Measurements from ENCODE around the gene KLF13.

The KLF13 gene
- 184 to 751 reads per million in 2 experiments for total RNA-seq

- DNase-seq (ENCODE audit: low read depth) = peak; percentile 99
These were observed at the start of gene KLF13 for GRCh38 chr15:31326156-31326874. Gene KLF13 (plus strand): TSS chr15:31326835. CDS start chr15:31327213, 378 bp downstream.

DNA sequence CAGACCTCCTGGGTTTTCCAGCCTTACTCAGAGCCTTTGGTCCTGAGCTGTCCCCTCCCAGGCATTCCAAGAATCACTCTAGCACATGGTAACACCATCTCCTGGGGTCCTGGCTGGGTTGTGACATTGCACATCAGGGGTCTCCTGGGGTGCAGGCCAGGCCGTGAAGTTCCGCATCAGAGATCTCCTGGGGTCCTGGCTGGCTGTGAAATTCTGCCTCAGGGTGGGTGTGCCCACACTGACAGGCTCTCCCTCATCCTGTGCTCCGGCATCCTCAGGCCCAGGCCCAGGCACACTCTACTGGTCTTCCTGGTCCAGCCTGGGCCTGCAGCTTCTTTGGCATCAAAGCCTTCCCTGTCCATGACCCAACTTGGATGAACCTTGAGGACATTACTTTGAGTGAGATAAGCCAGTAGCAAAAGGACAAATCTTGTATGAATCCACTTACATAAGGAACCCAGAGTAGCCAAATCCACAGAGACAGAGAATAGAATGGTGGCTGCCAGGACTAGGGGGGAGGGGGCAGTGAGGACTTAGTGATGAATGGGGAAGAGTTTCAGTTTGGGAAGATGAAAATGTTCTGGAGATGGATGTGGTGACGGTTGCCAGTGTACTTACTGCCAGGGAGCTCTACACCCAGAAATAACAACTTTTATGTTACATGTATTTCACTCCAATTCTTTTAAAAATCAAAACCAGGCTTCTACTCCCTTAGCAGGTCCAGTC lies 49.1 kb upstream of the KLF13 start:
- no peak for DNase-seq (ENCODE audit: low read depth)

DNA sequence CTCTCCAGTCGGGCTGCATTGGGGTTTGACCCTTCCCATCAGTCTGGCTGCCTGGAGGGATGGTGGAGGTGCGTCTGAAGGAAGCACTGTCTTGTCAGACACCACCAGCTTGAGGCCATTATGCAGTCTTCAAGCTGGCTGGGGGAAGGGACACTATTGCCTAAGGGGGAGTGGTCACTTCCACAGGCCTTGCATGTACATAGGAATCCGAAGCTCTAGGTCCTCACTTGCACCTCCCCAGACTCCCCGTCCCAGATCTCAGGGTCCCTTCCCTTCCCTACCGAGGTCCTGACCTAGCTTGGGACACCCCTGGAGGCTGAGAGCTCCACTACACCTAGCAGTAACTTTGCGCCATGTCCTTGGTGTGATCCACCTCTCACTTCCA lies 48.6 kb upstream of the KLF13 start:
- DNase-seq (ENCODE audit: low read depth) = no peak

DNA sequence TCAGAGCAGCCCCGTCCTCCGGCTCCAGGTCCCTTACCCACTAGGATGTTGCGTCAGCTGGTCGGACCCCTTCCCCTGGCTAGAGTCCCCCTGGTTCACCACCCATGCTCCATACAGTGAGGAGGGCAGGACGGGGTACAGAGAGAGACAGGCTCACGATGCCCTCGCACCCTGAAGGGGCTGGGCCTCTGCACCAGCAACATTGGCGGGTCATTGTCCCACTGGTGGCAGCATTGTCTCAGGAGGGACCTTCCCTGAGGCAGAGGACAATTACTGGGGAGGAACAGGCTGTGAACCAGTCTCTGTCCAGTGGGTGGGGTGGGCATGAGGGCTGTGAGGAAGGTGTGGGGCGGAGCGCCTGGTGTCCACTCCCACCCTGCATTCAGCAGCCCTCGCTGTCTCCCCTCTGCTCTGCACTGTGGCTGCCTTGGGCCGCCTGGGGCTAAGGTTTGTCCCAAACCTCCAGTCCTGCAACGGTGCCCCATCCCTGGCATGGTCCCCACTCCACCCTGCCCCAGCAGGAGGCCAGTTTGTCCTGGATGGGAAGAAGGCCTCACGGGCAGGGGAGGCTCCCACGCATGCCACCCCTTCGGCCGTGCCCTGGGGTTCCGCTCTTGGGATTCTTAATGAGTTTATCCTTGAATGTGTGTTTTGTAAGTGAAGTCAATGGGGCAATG lies 48.0 kb upstream of the KLF13 start:
- DNase-seq (ENCODE audit: low read depth) = no peak

DNA sequence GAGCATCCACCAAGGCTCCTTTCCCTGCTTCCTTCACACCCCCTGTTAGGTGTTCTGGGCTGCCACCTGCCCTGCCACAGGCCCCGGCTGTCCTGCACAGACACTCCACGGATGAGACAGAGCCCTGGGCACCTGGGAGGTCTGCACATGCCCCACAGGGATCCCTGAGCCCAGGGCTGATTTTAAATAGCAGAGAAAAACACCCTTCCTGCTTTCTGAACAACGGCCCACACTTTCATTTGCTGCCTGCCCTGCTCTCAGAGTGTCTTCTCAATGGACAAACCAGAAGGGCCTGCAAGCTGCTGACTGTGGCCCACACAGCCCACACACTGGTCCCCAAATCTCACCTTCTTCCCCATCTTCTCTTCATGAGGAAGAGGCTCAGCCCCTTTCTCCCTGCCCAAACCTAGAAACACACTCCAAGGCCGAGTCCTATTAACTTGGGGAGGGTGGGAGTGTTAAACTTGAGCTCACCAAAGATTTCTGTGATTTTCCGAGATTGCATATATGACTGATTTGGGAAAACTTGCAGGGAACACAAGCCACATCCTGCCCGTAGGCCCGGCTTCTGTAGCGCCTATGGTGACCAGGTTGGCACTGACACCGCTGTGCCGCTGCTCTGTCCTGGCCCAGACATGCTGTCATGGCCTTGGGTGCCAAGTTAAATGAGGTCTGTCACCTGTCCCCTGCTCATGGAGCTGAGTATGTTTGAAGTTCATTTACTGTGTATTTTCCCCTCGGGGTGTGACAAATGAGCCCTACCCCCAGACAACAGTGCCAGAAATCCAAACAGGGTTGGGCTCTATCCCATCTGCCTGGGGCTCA lies 47.2 kb upstream of the KLF13 start:
- DNase-seq (ENCODE audit: low read depth) = no peak

DNA sequence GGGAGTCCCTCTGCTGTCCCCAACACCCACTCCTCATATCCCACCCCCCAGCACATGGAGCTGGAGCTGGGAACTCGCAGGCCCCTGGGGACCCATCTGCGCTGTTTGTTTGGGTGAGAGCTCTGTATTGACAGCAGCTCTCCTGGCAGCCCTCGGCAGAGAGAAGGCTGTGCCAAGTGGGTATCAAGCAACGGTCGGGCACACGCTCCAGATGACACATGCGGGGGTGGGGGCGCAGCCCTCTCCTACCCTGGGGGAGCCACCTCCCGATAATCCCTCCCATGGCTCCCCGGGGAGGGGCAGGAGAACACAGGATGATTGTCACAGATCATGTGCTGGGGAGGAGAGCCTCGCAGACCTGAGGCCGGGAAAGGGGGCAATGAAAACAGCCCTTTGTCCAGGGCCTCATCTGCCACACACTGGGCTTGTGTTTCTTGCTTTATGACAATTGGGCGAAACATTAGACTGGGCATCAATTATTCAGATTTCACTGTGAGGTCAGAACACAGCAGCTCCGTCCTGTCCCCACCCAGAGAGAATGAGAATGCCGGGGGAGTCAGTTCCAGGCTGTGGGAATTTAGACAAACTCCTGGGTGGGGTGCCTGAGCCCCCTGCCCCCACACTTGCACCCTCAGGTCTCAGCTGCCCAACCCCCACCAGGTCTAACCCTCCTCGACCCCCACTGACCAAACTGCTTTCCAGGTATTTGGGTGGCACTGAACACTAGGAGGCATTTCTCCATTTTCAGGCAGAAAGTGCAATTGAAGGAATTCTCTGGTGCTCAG lies 46.4 kb upstream of the KLF13 start:
- no peak for DNase-seq (ENCODE audit: low read depth)

GRCh38 chr15:31280831-31281216 lies 45.8 kb upstream of the KLF13 start:
- DNase-seq (ENCODE audit: low read depth) = no peak

GRCh38 chr15:31283043-31283442 lies 43.6 kb upstream of the KLF13 start:
- no peak for DNase-seq (ENCODE audit: low read depth)

DNA sequence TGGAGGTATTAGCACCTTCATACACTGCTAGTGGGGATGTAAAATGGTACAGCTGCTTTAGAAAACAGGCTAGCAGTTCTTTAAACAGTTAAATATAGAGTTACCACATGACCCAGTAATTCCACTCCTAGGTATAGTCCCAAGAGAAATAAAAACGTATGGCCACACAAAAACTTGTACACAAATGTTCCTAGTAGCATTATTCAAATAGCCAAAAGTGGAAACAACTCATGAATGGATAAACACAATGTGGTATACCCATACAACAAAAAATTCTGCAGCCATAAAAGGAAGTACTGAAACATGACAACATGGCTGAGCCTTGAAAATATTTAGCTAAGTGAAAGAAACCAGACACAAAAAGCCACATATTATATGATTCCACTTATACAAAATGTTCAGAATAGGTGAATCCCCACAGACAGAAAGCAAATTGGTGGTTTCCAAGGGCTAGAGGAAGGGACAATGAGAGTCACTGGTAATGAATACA lies 40.8 kb upstream of the KLF13 start:
- no peak for DNase-seq (ENCODE audit: low read depth)

- no peak for DNase-seq (ENCODE audit: low read depth)
These were observed 35.5 kb upstream of the KLF13 start for GRCh38 chr15:31291048-31291578.

DNA sequence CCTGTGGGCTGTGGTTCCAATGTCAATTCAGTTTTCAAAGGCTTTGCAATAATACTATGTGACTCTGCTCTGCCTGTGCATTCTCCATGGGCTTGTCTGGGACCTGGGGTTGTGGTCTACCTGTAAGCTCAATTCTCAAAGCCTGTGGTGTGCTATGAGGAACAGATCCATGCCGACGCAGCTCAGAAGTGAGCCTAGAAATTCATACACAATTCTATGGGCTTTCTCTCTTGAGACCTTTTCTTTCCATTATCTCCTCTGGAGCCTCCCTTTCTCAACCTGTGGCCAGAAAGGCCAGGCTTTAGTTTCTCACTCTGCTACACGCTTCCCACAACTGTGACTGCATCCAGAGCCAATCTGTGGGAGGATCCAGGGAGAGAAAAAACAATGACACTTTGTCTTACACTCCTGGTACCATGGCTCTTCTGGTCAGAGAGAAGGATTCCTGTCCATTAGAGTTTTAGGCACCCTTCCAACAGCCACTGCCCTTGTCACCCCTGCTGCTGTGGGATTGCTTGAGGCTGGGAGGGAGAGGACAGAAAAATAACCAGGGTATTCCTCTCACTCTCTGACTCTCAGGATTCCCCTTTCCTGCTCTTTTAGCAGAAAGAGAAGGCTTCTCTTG lies 34.1 kb upstream of the KLF13 start:
- no peak for DNase-seq (ENCODE audit: low read depth)

GRCh38 chr15:31293655-31294054 lies 33.0 kb upstream of the KLF13 start:
- DNase-seq (ENCODE audit: low read depth) = no peak

DNA sequence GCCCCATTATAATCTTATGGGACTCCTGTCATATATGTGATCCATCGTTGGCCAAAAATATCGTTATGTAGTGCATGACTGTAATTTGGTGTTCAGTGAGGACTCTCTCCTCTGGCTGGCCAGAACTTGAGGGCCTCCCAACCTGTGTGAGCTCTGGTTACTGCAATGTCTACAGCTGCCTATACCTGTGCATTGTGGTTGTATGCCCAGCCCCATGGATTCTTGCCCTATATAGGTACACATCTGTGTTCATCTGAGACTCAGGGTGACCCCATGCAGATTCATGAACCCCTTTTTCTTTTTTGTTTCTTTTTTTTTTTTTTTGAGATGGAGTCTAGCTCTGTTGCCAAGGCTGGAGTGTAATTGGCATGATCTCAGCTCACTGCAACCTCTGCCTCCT lies 32.6 kb upstream of the KLF13 start:
- DNase-seq (ENCODE audit: low read depth) = no peak

GRCh38 chr15:31295658-31296057 lies 31.0 kb upstream of the KLF13 start:
- no peak for DNase-seq (ENCODE audit: low read depth)

DNA sequence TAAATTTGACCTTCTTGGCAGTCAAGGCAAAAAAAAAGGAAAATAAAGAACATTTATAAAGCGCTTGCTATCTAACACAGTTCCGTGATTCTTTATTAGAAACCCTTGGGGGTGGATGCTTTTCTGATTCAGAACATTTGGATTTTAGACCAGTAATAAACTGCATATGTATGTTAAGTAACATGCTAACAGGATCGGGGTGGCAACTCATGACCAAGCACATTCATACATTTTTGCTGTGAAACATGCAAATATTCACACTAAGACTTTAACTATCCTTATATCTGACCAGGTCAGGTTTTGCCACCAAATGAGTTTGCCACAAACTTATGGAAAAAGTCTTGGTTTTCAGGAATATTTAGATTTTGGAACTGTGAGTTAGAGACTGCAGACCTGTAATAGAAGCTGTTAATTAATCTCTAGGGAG lies 30.4 kb upstream of the KLF13 start:
- DNase-seq (ENCODE audit: low read depth) = no peak

GRCh38 chr15:31296646-31297574 lies 29.7 kb upstream of the KLF13 start:
- no peak for DNase-seq (ENCODE audit: low read depth)

DNA sequence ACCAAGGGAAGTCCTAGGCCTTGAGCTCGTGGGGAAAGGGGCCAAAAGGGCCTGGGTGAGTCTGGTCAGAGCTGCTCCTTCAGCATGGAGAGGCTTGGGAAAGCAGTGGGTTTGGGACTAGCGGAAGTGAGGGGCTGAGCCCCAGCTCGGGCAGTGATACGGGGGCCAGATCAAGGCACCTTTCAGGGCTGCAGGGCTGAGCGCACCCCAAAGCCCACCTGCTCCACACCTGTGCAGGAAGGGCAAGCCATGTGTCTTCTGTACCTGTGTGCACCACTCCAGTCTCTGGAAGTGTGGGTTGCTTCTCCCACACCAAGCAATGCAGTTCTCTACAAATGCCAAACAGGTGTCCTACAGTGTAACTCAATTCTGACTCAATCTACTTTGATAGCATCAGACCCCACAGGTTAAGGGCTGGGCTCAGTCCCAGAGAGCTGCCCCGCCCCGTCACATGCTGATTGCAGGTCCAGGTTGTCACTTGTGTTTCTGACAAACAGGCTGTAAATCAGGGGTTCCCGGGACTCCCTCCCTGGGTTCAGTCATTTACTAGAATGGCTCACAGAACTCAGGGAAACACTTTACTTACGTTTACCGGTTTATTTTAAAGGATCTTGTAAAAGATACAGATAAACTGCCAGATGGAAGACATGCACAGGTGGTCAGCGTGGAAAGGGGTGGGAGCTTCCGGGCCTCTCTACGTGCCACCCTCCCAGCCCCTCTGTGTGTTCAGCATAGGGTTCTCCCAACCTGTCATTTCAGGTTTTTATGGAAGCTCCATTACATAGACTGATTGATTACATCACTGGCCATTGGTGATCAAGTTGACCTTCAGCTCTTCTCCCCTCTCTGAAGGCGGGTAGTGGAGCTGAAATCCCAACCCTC lies 28.8 kb upstream of the KLF13 start:
- DNase-seq (ENCODE audit: low read depth) = no peak

- no peak for DNase-seq (ENCODE audit: low read depth)
These were observed 27.9 kb upstream of the KLF13 start for GRCh38 chr15:31298707-31299172.

All from T follicular helper cell (primary cell).